ENCODE results near the gene MGAT4A. TPM values are rescaled to one million over a fixed set of nuclear protein-coding genes. Genes with fewer than 3 reads are reported as not detected.

Gene MGAT4A
- total RNA-seq, 2 donors from 2014 or later = 44.0 to 80.8 TPM

GRCh38 chr2:98703738-98704137 is 27.2 kb downstream of the MGAT4A start:
- H3K9me3 ChIP-seq = no peaks in the 10 kb centered on the region
- DNase-seq (ENCODE audit: low spot score) (no peak), ATAC-seq (ENCODE audit: insufficient number of reproducible peaks, low FRiP score, low read depth) (no peak)
- no peak overlapping the region for H3K4me3 ChIP-seq
- no peaks in the 10 kb centered on the region for H3K36me3 ChIP-seq
- TF ChIP-seq CTCF (IDR thresholded peaks at IDR 0.05) = no peak
- no peak overlapping the region for H3K27ac ChIP-seq
- peaks cover 28 to 52% of the 10 kb centered on the region in 2 donors for H3K4me1 ChIP-seq (ENCODE audit: control insufficient read depth in 1 of 2, low read depth in 2 of 2)
- H3K27me3 ChIP-seq (replicated peaks; ENCODE audit: insufficient read depth) = no peaks in the 10 kb centered on the region

GRCh38 chr2:98702858-98703620 is 27.9 kb downstream of the MGAT4A start:
- Histone ChIP-seq H3K36me3 (no peaks in the 10 kb centered on the region), H3K9me3 (no peaks in the 10 kb centered on the region), H3K4me1 (ENCODE audit: control insufficient read depth in 1 of 2, low read depth in 2 of 2) (peaks cover 23 to 46% of the 10 kb centered on the region in 2 donors), H3K27ac (peak overlapping the region; percentile 72 to 86), H3K4me3 (peak overlapping the region; percentile 7), H3K27me3 (replicated peaks; ENCODE audit: insufficient read depth) (no peaks in the 10 kb centered on the region)
- DNase-seq (ENCODE audit: low spot score) (no peak), ATAC-seq (ENCODE audit: insufficient number of reproducible peaks, low FRiP score, low read depth) (no peak)
- TF ChIP-seq CTCF (IDR thresholded peaks at IDR 0.05) = no peak

- H3K9me3 ChIP-seq = no peaks in the 10 kb centered on the region
- H3K27ac ChIP-seq = peak overlapping the region; percentile 72 to 86
- peaks cover 23 to 38% of the 10 kb centered on the region in 2 donors for H3K4me1 ChIP-seq (ENCODE audit: control insufficient read depth in 1 of 2, low read depth in 2 of 2)
- no peak for ATAC-seq (ENCODE audit: insufficient number of reproducible peaks, low FRiP score, low read depth)
- no peak for DNase-seq (ENCODE audit: low spot score)
- H3K4me3 ChIP-seq = peak overlapping the region; percentile 7
- TF ChIP-seq CTCF (IDR thresholded peaks at IDR 0.05) = no peak
- H3K27me3 ChIP-seq (replicated peaks; ENCODE audit: insufficient read depth) = no peaks in the 10 kb centered on the region
- H3K36me3 ChIP-seq = no peaks in the 10 kb centered on the region
Measured at GRCh38 chr2:98702127-98702802, 28.7 kb downstream of the MGAT4A start.

GRCh38 chr2:98701230-98701629 is 29.7 kb downstream of the MGAT4A start:
- ATAC-seq (ENCODE audit: insufficient number of reproducible peaks, low FRiP score, low read depth) = peak; percentile 79
- H3K4me1 ChIP-seq (ENCODE audit: control insufficient read depth in 1 of 2, low read depth in 2 of 2) = peaks cover 23 to 41% of the 10 kb centered on the region in 2 donors
- no peak overlapping the region for H3K4me3 ChIP-seq
- H3K27ac ChIP-seq = peak overlapping the region; percentile 72 to 86
- H3K36me3 ChIP-seq = no peaks in the 10 kb centered on the region
- DNase-seq (ENCODE audit: low spot score) = no peak
- no peaks in the 10 kb centered on the region for H3K9me3 ChIP-seq
- no peaks in the 10 kb centered on the region for H3K27me3 ChIP-seq (replicated peaks; ENCODE audit: insufficient read depth)
- no peak for TF ChIP-seq CTCF (IDR thresholded peaks at IDR 0.05)

- H3K4me1 ChIP-seq (ENCODE audit: control insufficient read depth in 1 of 2, low read depth in 2 of 2) = peaks cover 30 to 59% of the 10 kb centered on the region in 2 donors
- H3K27me3 ChIP-seq (replicated peaks; ENCODE audit: insufficient read depth) = no peaks in the 10 kb centered on the region
- H3K27ac ChIP-seq = no peak overlapping the region
- no peak overlapping the region for H3K4me3 ChIP-seq
- TF ChIP-seq CTCF (IDR thresholded peaks at IDR 0.05) = no peak
- ATAC-seq (ENCODE audit: insufficient number of reproducible peaks, low FRiP score, low read depth) = no peak
- no peaks in the 10 kb centered on the region for H3K36me3 ChIP-seq
- DNase-seq (ENCODE audit: low spot score) = no peak
- no peaks in the 10 kb centered on the region for H3K9me3 ChIP-seq
Measured at GRCh38 chr2:98698896-98699295, 32.0 kb downstream of the MGAT4A start.
